ENCODE results near the gene PIM3. TPM values are rescaled to one million over a fixed set of nuclear protein-coding genes. Genes with fewer than 3 reads are reported as not detected.
A peak's percentile ranks its signal among the peaks of the same experiment; 100 is the strongest.
"Not testable (repeated sequence)": the region's sequence is repeated elsewhere in the genome, so short reads cannot be mapped to it uniquely, and the experiment has no call there.

PIM3 gene
- total RNA-seq, 2 experiments from 2014 or later = 146 to 158 TPM

- DNase-seq (no peak), ATAC-seq (peak; percentile 43)
- Mint-ChIP-seq H3K36me3 (ENCODE audit: low read depth) (no peaks in the 10 kb centered on the region), H3K4me3 (no peak overlapping the region), H3K9me3 (no peaks in the 10 kb centered on the region), H3K27ac (no peak overlapping the region), H3K27me3 (no peaks in the 10 kb centered on the region), H3K4me1 (ENCODE audit: low read depth) (peaks cover 8% of the 10 kb centered on the region)
- ChIA-PET POLR2A (interaction anchor here (0.8 kb wide), 1 partner anchor 19 kb away, joined by 3 read pairs; no protein-coding TSS in a partner anchor), CTCF (no interaction called here)
- intact Hi-C loops (cut with micrococcal nuclease) = no loop called here
- no peak for TF ChIP-seq CTCF (IDR thresholded peaks at IDR 0.05)
Observed at GRCh38 chr22:49942565-49943404, 17.8 kb upstream of the PIM3 start.

- Mint-ChIP-seq H3K27ac (no peak overlapping the region), H3K36me3 (ENCODE audit: low read depth) (no peaks in the 10 kb centered on the region), H3K4me1 (ENCODE audit: low read depth) (peaks cover 8% of the 10 kb centered on the region), H3K9me3 (no peaks in the 10 kb centered on the region), H3K27me3 (no peaks in the 10 kb centered on the region), H3K4me3 (no peak overlapping the region)
- CTCF ChIA-PET = no interaction called here
- no peak for TF ChIP-seq CTCF (IDR thresholded peaks at IDR 0.05)
- intact Hi-C loops (cut with micrococcal nuclease) = no loop called here
- DNase-seq (peak; percentile 60), ATAC-seq (peak; percentile 55)
- POLR2A ChIA-PET = interaction anchor here (0.8 to 1.3 kb wide), 3 partner anchors 16 to 20 kb away, joined by 3 to 4 read pairs (median 3); no protein-coding TSS in a partner anchor
Observed at GRCh38 chr22:49943405-49943765, 17.2 kb upstream of the PIM3 start.

GRCh38 chr22:49943771-49944398 lies 16.7 kb upstream of the PIM3 start:
- TF ChIP-seq CTCF (IDR thresholded peaks at IDR 0.05) = no peak
- DNase-seq (no peak), ATAC-seq (no peak)
- POLR2A ChIA-PET = interaction anchor here (0.8 to 1.3 kb wide), 3 partner anchors 16 to 19 kb away, joined by 3 to 4 read pairs (median 3); no protein-coding TSS in a partner anchor
- Mint-ChIP-seq H3K36me3 (ENCODE audit: low read depth) (no peaks in the 10 kb centered on the region), H3K27me3 (no peaks in the 10 kb centered on the region), H3K27ac (no peak overlapping the region), H3K9me3 (no peaks in the 10 kb centered on the region), H3K4me3 (no peak overlapping the region), H3K4me1 (ENCODE audit: low read depth) (peaks cover 8% of the 10 kb centered on the region)
- intact Hi-C loops (cut with micrococcal nuclease) = no loop called here
- CTCF ChIA-PET = no interaction called here

- H3K9me3 Mint-ChIP-seq = no peaks in the 10 kb centered on the region
- ChIA-PET POLR2A (interaction anchor here (1.2 to 1.3 kb wide), 2 partner anchors 15 to 19 kb away, joined by 3 to 4 read pairs; no protein-coding TSS in a partner anchor), CTCF (no interaction called here)
- ATAC-seq (no peak), DNase-seq (no peak)
- no peak overlapping the region for H3K4me3 Mint-ChIP-seq
- no peak for TF ChIP-seq CTCF (IDR thresholded peaks at IDR 0.05)
- intact Hi-C loops (cut with micrococcal nuclease) = no loop called here
- H3K36me3 Mint-ChIP-seq (ENCODE audit: low read depth) = no peaks in the 10 kb centered on the region
- H3K4me1 Mint-ChIP-seq (ENCODE audit: low read depth) = peaks cover 8% of the 10 kb centered on the region
- H3K27me3 Mint-ChIP-seq = no peaks in the 10 kb centered on the region
- H3K27ac Mint-ChIP-seq = no peak overlapping the region
Observed at GRCh38 chr22:49944399-49944891, 16.1 kb upstream of the PIM3 start.

- ChIA-PET POLR2A (interaction anchor here (2.3 kb wide), 1 partner anchor 9 kb away, joined by 5 read pairs; no protein-coding TSS in a partner anchor), CTCF (interaction anchor here (1.1 kb wide), 1 partner anchor 12 kb away, joined by 3 read pairs; no protein-coding TSS in a partner anchor)
- H3K4me1 Mint-ChIP-seq (ENCODE audit: low read depth); H3K9me3 Mint-ChIP-seq; H3K4me3 Mint-ChIP-seq; intact Hi-C loops (cut with micrococcal nuclease); H3K36me3 Mint-ChIP-seq (ENCODE audit: low read depth); H3K27me3 Mint-ChIP-seq: not testable (repeated sequence)
- peak; percentile 78 for DNase-seq
- peak overlapping the region; percentile 81 for H3K27ac Mint-ChIP-seq
- ATAC-seq = peak; percentile 32
Observed at GRCh38 chr22:49945042-49945794, 15.4 kb upstream of the PIM3 start.
